IMR-90 (cell line): ENCODE measurements around the gene PRR19. TPM values are rescaled to one million over a fixed set of nuclear protein-coding genes. Genes with fewer than 3 reads are reported as not detected.

Source experiments
- ATAC-seq: fragments of 200-7000 bp; cut with Tn5 transposase; 2 replicates; pipeline ENCODE4 v1.9.1; 2020; ENCODE audit warnings: low read depth, mild to moderate bottlenecking, moderate library complexity
- BruUV-seq: library from RNA; stranded (reverse); fragments of 400-500 nt; replicated peaks from 2 replicates; lab custom pipeline; 2021; lab: Mats Ljungman, UMichigan
- CTCF ChIA-PET: fragments of 300-600 bp; formaldehyde crosslinking; extraction: SDS; loops from one replicate; lab custom pipeline; 2021; ENCODE audit warnings: antibody characterized with exemption; lab: Yijun Ruan, JAX
- POLR2A ChIA-PET: fragments of 300-600 bp; sonication (Branson Sonifier 250); formaldehyde crosslinking; loops from one replicate; lab custom pipeline; 2022; ENCODE audit warnings: antibody characterized with exemption; ENCODE audit not compliant: unreplicated experiment; lab: Charles Lee
- DNase-seq: peaks from one replicate; pipeline ENCODE4 v3.0.0; 2013
- H2AFZ ChIP-seq: replicated peaks from 2 replicates; pipeline ENCODE3; 2013; ENCODE audit warnings: low read length, mild to moderate bottlenecking; ENCODE audit not compliant: poor library complexity
- H2AK5ac ChIP-seq: 2 replicates; pipeline ENCODE4 v1.6.1; 2013; ENCODE audit warnings: low read depth, low read length, inconsistent platforms
- H2AK9ac ChIP-seq: replicated peaks from 2 replicates; pipeline ENCODE3; 2013; ENCODE audit warnings: mild to moderate bottlenecking, low read depth, low read length, moderate library complexity; ENCODE audit not compliant: poor library complexity
- H2BK120ac ChIP-seq: 2 replicates; pipeline ENCODE4 v1.6.1; 2013; ENCODE audit warnings: low read depth, low read length, inconsistent platforms
- H2BK15ac ChIP-seq: 3 replicates; pipeline ENCODE4 v1.6.1; 2013; ENCODE audit warnings: low read depth, low read length, inconsistent platforms
- H2BK20ac ChIP-seq: 2 replicates; pipeline ENCODE4 v1.6.1; 2013; ENCODE audit warnings: low read depth, mild to moderate bottlenecking, inconsistent platforms, low read length, moderate library complexity
- H2BK5ac ChIP-seq: 2 replicates; pipeline ENCODE4 v1.6.1; 2013; ENCODE audit warnings: mild to moderate bottlenecking, low read depth, low read length, inconsistent platforms; ENCODE audit not compliant: poor library complexity, severe bottlenecking
- H3K14ac ChIP-seq: replicated peaks from 2 replicates; pipeline ENCODE4 v1.6.1; 2013; ENCODE audit warnings: low read depth, low read length, inconsistent platforms
- H3K18ac ChIP-seq: 2 replicates; pipeline ENCODE4 v1.6.1; 2013; ENCODE audit warnings: low read depth, low read length, control low read depth
- H3K23ac ChIP-seq: 2 replicates; pipeline ENCODE4 v1.6.1; 2013; ENCODE audit warnings: low read depth, low read length, inconsistent platforms
- H3K27ac ChIP-seq: 2 replicates; pipeline ENCODE4 v1.5.1; 2013; ENCODE audit warnings: mild to moderate bottlenecking, control low read depth, low read length; ENCODE audit not compliant: insufficient read depth
- H3K27me3 ChIP-seq: 2 replicates; pipeline ENCODE4 v1.6.1; 2013; ENCODE audit warnings: low read length; ENCODE audit not compliant: control insufficient read depth, insufficient read depth
- H3K36me3 ChIP-seq: 2 replicates; pipeline ENCODE4 v1.6.1; 2013; ENCODE audit warnings: low read length, mixed read lengths; ENCODE audit not compliant: control insufficient read depth, insufficient read depth
- H3K4ac ChIP-seq: 2 replicates; pipeline ENCODE4 v1.6.1; 2013; ENCODE audit warnings: low read depth, low read length, inconsistent platforms
- H3K4me1 ChIP-seq: 2 replicates; pipeline ENCODE4 v1.6.1; 2013; ENCODE audit warnings: low read length, mixed read lengths; ENCODE audit not compliant: control insufficient read depth, insufficient read depth
- H3K4me2 ChIP-seq: 2 replicates; pipeline ENCODE4 v1.6.1; 2013; ENCODE audit warnings: low read depth, mild to moderate bottlenecking, control low read depth, low read length, moderate library complexity
- H3K4me3 ChIP-seq: 2 replicates; pipeline ENCODE4 v1.5.1; 2013; ENCODE audit warnings: low read depth, mild to moderate bottlenecking, control low read depth, low read length, moderate library complexity; ENCODE audit not compliant: insufficient read depth
- H3K56ac ChIP-seq: 2 replicates; pipeline ENCODE4 v1.6.1; 2013; ENCODE audit warnings: low read length, inconsistent platforms; ENCODE audit not compliant: insufficient read depth; ENCODE audit errors: extremely low read depth
- H3K79me1 ChIP-seq, 2 experiments: 2 replicates each; pipeline ENCODE4 v1.6.1; 2013; ENCODE audit warnings: low read length in 2 of 2, inconsistent platforms in 1 of 2, low read depth in 1 of 2
- H3K9ac ChIP-seq: 2 replicates; pipeline ENCODE4 v1.6.1; 2013; ENCODE audit warnings: low read depth, low read length, control low read depth
- H3K9me1 ChIP-seq: 2 replicates; pipeline ENCODE4 v1.6.1; 2013; ENCODE audit warnings: low read length, inconsistent platforms; ENCODE audit not compliant: insufficient read depth
- H3K9me3 ChIP-seq: 2 replicates; pipeline ENCODE4 v1.6.1; 2013; ENCODE audit warnings: low read length; ENCODE audit not compliant: control insufficient read depth, insufficient read depth
- H4K20me1 ChIP-seq: 2 replicates; pipeline ENCODE4 v1.6.1; 2013; ENCODE audit warnings: low read length, inconsistent platforms; ENCODE audit not compliant: insufficient read depth
- H4K5ac ChIP-seq: 2 replicates; pipeline ENCODE4 v1.6.1; 2013; ENCODE audit warnings: mild to moderate bottlenecking, low read depth, low read length, control low read depth
- H4K8ac ChIP-seq, 2 experiments: 2 replicates each; pipeline ENCODE4 v1.6.1; 2013; ENCODE audit warnings: low read depth in 2 of 2, low read length in 2 of 2, control low read depth in 1 of 2, inconsistent platforms in 1 of 2
- H4K91ac ChIP-seq: 2 replicates; pipeline ENCODE4 v1.6.1; 2013; ENCODE audit warnings: low read depth, low read length, inconsistent platforms; ENCODE audit not compliant: insufficient read depth
- CEBPB ChIP-seq: IDR thresholded peaks from 2 replicates; pipeline ENCODE4 v1.6.1; 2012; ENCODE audit warnings: low read depth, low read length, improper control_type of control experiment
- CHD1 ChIP-seq: IDR thresholded peaks from 2 replicates; pipeline ENCODE4 v1.6.1; 2012; ENCODE audit warnings: low read depth, low read length, improper control_type of control experiment
- ELK1 ChIP-seq: fragments of 150-350 bp; IDR thresholded peaks from 2 replicates; pipeline ENCODE4 v1.6.1; 2016; ENCODE audit warnings: low read depth, mild to moderate bottlenecking, low read length, moderate library complexity, borderline replicate concordance
- FOS ChIP-seq: fragments of 150-350 bp; IDR thresholded peaks from 2 replicates; pipeline ENCODE4 v1.6.1; 2016; ENCODE audit warnings: low read depth, low read length
- MAFK ChIP-seq: IDR thresholded peaks from 2 replicates; pipeline ENCODE4 v1.6.1; 2012; ENCODE audit warnings: low read depth, low read length, improper control_type of control experiment
- MAZ ChIP-seq: IDR thresholded peaks from 2 replicates; pipeline ENCODE4 v1.6.1; 2012; ENCODE audit warnings: low read depth, mild to moderate bottlenecking, low read length, improper control_type of control experiment, moderate library complexity, borderline replicate concordance
- POLR2A ChIP-seq: IDR thresholded peaks from 2 replicates; pipeline ENCODE4 v1.6.1; 2012; ENCODE audit warnings: mild to moderate bottlenecking, low read depth, low read length
- RAD21 ChIP-seq: IDR thresholded peaks from 2 replicates; pipeline ENCODE4 v1.6.1; 2012; ENCODE audit warnings: low read length, improper control_type of control experiment
- RCOR1 ChIP-seq: IDR thresholded peaks from 2 replicates; pipeline ENCODE4 v1.6.1; 2012; ENCODE audit warnings: mild to moderate bottlenecking, low read length, improper control_type of control experiment; ENCODE audit not compliant: insufficient replicate concordance
- RFX5 ChIP-seq: IDR thresholded peaks from 2 replicates; pipeline ENCODE4 v1.8.0; 2012; ENCODE audit warnings: low read depth, mild to moderate bottlenecking, low read length, moderate library complexity
- SMC3 ChIP-seq: fragments of 150-350 bp; IDR thresholded peaks from 2 replicates; pipeline ENCODE4 v1.6.1; 2016; ENCODE audit warnings: low read depth, mild to moderate bottlenecking, antibody characterized with exemption, low read length, moderate library complexity
- USF2 ChIP-seq: fragments of 150-350 bp; IDR thresholded peaks from 2 replicates; pipeline ENCODE4 v1.6.1; 2017; ENCODE audit warnings: mild to moderate bottlenecking, antibody characterized with exemption, low read length, low read depth
- WGBS, 2 experiments: methylation state at CpG; one replicate each; pipeline versions ENCODE4 v1.1.5 to v1.1.7; 2013; ENCODE audit warnings: missing lambda C conversion rate in 2 of 2; ENCODE audit not compliant: insufficient read length in 1 of 2; ENCODE audit errors: extremely low coverage in 2 of 2; 5-methylcytosine and 5-hydroxymethylcytosine counted together
- dilution Hi-C: fragments of 300-500 bp; cut with HindIII; formaldehyde crosslinking; loops from one replicate; pipeline ENCODE4 v1.14.3; 2018; ENCODE audit warnings: low sequenced_read_pairs; ENCODE audit not compliant: unreplicated experiment
- in situ Hi-C: fragments of 300-500 bp; cut with MboI; formaldehyde crosslinking; loops from 3 replicates; pipeline ENCODE4 v1.14.3; 2019; ENCODE audit warnings: low sequenced_read_pairs, inconsistent platforms, mixed read lengths
- intact Hi-C: fragments of 100-400 bp; cut with micrococcal nuclease; formaldehyde crosslinking; loops from 2 replicates; pipeline ENCODE4 v1.10.0; 2022
- polyA plus RNA-seq, 3 experiments: library from polyadenylated mRNA; depleted of rRNA; stranded (reverse); fragments of >200 nt; gene quantifications; 2 replicates each; pipeline ENCODE4 v1.2.3, GENCODE V29; 2012; ENCODE audit warnings: low replicate concordance in 1 of 3
- total RNA-seq: library from RNA; depleted of rRNA; stranded (reverse); fragments of >200 nt; gene quantifications from 2 replicates; pipeline ENCODE4 v1.2.3, GENCODE V29; 2012

PRR19 gene
- total and polyA plus RNA-seq, 2 of the 4 experiments (the other 2 are of a cell fraction) = 0.36 to 1.6 TPM

- H3K4ac ChIP-seq = no peak overlapping the region
- intact Hi-C loops = loop anchor here (5.0 kb wide), 1 partner anchor 163 kb away; the partner anchor contains the start of gene POU2F2
Observed at GRCh38 chr19:42295342-42295741, 6.6 kb upstream of the PRR19 start.

More at GRCh38 chr19:42295342-42295741, 6.6 kb upstream of the PRR19 start:
- BruUV-seq = no TSS peak
- peak overlapping the region; percentile 42 for H2AK9ac ChIP-seq
- no peak overlapping the region for H3K4me3 ChIP-seq
- TF ChIP-seq USF2 = no peak
- TF ChIP-seq MAZ = no peak
- no peak for TF ChIP-seq MAFK
- no peak for TF ChIP-seq RCOR1
- TF ChIP-seq POLR2A = no peak
- no peak for TF ChIP-seq CHD1
- no peak for TF ChIP-seq FOS
- TF ChIP-seq SMC3 = no peak
- no peak for TF ChIP-seq RAD21
- no peak for TF ChIP-seq ELK1
- TF ChIP-seq CEBPB = no peak
- no peak for TF ChIP-seq RFX5
- no peak overlapping the region for H3K56ac ChIP-seq
- H2BK5ac ChIP-seq = no peak overlapping the region
- H3K23ac ChIP-seq = no peak overlapping the region
- no peak overlapping the region for H2AK5ac ChIP-seq
- WGBS, 2 experiments = no CpG with 5 or more reads among the region's 5 CpGs
- no peak overlapping the region for H3K14ac ChIP-seq
- no peak overlapping the region for H2BK20ac ChIP-seq
- no peak overlapping the region for H4K8ac ChIP-seq
- H3K27me3 ChIP-seq = no peaks in the 10 kb centered on the region
- dilution Hi-C loops = no loop called here
- no peak overlapping the region for H3K9ac ChIP-seq
- no peak overlapping the region for H3K4me2 ChIP-seq
- H3K4me1 ChIP-seq = no peaks in the 10 kb centered on the region
- H3K18ac ChIP-seq = no peak overlapping the region
- no peak overlapping the region for H2AFZ ChIP-seq
- peaks cover 10% of the 10 kb centered on the region for H4K20me1 ChIP-seq
- DNase-seq (no peak), ATAC-seq (no peak)
- H3K27ac ChIP-seq = no peak overlapping the region
- POLR2A ChIA-PET = no interaction called here
- CTCF ChIA-PET = no interaction called here
- H3K79me1 ChIP-seq = peaks cover 3 to 7% of the 10 kb centered on the region in 2 experiments; a peak in 3 of 4 replicates
- H3K36me3 ChIP-seq = peaks cover 53% of the 10 kb centered on the region
- H3K9me1 ChIP-seq = 0 out of 2 replicates have a peak, but pooled peaks cover 3% of the 10 kb centered on the region
- H4K91ac ChIP-seq = no peak overlapping the region
- no peak overlapping the region for H4K5ac ChIP-seq
- no peak overlapping the region for H2BK15ac ChIP-seq
- no peak overlapping the region for H2BK120ac ChIP-seq
- in situ Hi-C loops = no loop called here
- no peaks in the 10 kb centered on the region for H3K9me3 ChIP-seq
